Measurements from ENCODE around the gene EIF1AX.

DNA sequence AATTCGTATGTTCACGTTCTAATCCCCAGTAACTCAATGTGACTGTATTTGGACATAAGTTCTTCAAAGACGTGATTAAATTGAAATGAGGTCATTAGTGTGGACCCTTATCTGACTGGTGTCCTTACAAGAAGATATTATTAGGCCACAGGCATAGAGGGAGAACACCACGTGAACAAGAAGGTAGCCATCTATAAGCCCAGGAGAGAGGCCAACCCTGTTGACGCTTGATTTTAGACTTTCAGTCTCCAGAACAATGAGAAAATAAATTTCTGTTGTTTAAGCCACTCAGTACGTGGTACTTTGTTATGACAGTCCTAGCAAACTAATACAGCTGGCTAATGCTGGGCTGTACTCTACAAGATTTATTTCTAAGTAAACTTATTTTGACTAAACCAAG, 1.5 kb upstream of the EIF1AX start:
- no peak for TF ChIP-seq EZH2 (IDR thresholded peaks at IDR 0.05; ENCODE audit: low read depth)
- TF ChIP-seq, protein P1, sequence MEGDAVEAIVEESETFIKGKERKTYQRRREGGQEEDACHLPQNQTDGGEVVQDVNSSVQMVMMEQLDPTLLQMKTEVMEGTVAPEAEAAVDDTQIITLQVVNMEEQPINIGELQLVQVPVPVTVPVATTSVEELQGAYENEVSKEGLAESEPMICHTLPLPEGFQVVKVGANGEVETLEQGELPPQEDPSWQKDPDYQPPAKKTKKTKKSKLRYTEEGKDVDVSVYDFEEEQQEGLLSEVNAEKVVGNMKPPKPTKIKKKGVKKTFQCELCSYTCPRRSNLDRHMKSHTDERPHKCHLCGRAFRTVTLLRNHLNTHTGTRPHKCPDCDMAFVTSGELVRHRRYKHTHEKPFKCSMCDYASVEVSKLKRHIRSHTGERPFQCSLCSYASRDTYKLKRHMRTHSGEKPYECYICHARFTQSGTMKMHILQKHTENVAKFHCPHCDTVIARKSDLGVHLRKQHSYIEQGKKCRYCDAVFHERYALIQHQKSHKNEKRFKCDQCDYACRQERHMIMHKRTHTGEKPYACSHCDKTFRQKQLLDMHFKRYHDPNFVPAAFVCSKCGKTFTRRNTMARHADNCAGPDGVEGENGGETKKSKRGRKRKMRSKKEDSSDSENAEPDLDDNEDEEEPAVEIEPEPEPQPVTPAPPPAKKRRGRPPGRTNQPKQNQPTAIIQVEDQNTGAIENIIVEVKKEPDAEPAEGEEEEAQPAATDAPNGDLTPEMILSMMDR (conservative IDR thresholded peaks at IDR 0.05): no peak
